ENCODE measurements around the gene PEA15. TPM values are rescaled to one million over a fixed set of nuclear protein-coding genes. Genes with fewer than 3 reads are reported as not detected.

The PEA15 gene
- total and polyA plus RNA-seq, 9 of the 15 experiments (the other 6 are each of a cell fraction or from before 2014, with no cell fraction given): 8.2 to 175 (median 35.4) TPM

GRCh38 chr1:160217481-160218051 lies 12.4 kb downstream of the PEA15 start:
- Histone ChIP-seq H3K27ac (ENCODE audit: extremely low read depth, low read depth, low read length) (no peak overlapping the region), H3K9me3 (replicated peaks; ENCODE audit: control insufficient read depth, insufficient read depth, low read depth, low read length) (no peaks in the 10 kb centered on the region), H3K4me1 (replicated peaks in 1 of 2; ENCODE audit: control insufficient read depth in 2 of 2, insufficient read depth in 2 of 2, low read length in 2 of 2) (no peaks in the 10 kb centered on the region), H3K27me3 (ENCODE audit: control insufficient read depth in 2 of 2, insufficient read depth in 2 of 2, low read length in 2 of 2) (no peaks in the 10 kb centered on the region), H3K79me2 (ENCODE audit: control insufficient read depth, insufficient read depth, low read length) (no peaks in the 10 kb centered on the region), H3K9me1 (ENCODE audit: control insufficient read depth, insufficient read depth, low read length) (no peaks in the 10 kb centered on the region), H4K20me1 (replicated peaks; ENCODE audit: control insufficient read depth, insufficient read depth, low read length) (0 out of 2 replicates have a peak, but pooled peaks cover 2% of the 10 kb centered on the region), H3K4me3 (no peak overlapping the region), H3K4me2 (ENCODE audit: insufficient read depth, low read length) (no peak overlapping the region), H3K9ac (ENCODE audit: insufficient read depth in 1 of 2, low read depth in 2 of 2, low read length in 2 of 2) (no peak overlapping the region), H3K36me3 (ENCODE audit: control insufficient read depth, insufficient read depth, low read length) (peaks cover 98% of the 10 kb centered on the region), H2AFZ (ENCODE audit: low read depth, low read length) (no peak overlapping the region)
- no peak for FAIRE-seq
- BruUV-seq (replicated peaks): no TSS peak
- WGBS (ENCODE audit: insufficient coverage, low coverage, missing lambda C conversion rate): 93% methylated on average over 10 of the region's 10 CpGs
- ChIA-PET CTCF (ENCODE audit: low intra/inter-chr PET ratio) (no interaction called here), POLR2A (interaction anchor here (1.1 to 4.0 kb wide), 2 partner anchors 9 to 10 kb away, joined by 3 to 41 read pairs; no protein-coding TSS in a partner anchor)
- in situ Hi-C loops (cut with MboI): no loop called here
- ATAC-seq: no peak
- intact Hi-C loops (cut with micrococcal nuclease): no loop called here
- TF ChIP-seq RBBP5 (IDR thresholded peaks at IDR 0.05; ENCODE audit: borderline replicate concordance, insufficient read depth, low read length, poor library complexity, severe bottlenecking): no peak
- TF ChIP-seq POLR2G (IDR thresholded peaks at IDR 0.05; ENCODE audit: low read depth, low read length): peak; percentile 52
- DNase-seq (ENCODE audit: extremely low read depth in 1 of 4, low spot score in 3 of 4): no peak

GRCh38 chr1:160219062-160219929 lies 14.1 kb downstream of the PEA15 start:
- FAIRE-seq: peak; percentile 29
- intact Hi-C loops (cut with micrococcal nuclease): no loop called here
- peak; percentile 22 to 40 (median 37); a peak in 3 of 6 replicates for TF ChIP-seq CTCF (IDR thresholded peaks at IDR 0.05 in 2 of 3, conservative IDR thresholded peaks at IDR 0.05 in 1 of 3; ENCODE audit: insufficient read depth in 2 of 3, low read depth in 1 of 3, low read length in 3 of 3)

More at GRCh38 chr1:160219062-160219929, 14.1 kb downstream of the PEA15 start:
- Histone ChIP-seq H3K4me3 (no peak overlapping the region), H3K27me3 (ENCODE audit: control insufficient read depth in 2 of 2, insufficient read depth in 2 of 2, low read length in 2 of 2) (no peaks in the 10 kb centered on the region), H3K9ac (ENCODE audit: insufficient read depth in 1 of 2, low read depth in 2 of 2, low read length in 2 of 2) (no peak overlapping the region), H3K36me3 (ENCODE audit: control insufficient read depth, insufficient read depth, low read length) (peaks cover 98% of the 10 kb centered on the region), H4K20me1 (replicated peaks; ENCODE audit: control insufficient read depth, insufficient read depth, low read length) (no peaks in the 10 kb centered on the region), H3K27ac (ENCODE audit: extremely low read depth, low read depth, low read length) (no peak overlapping the region), H3K4me1 (replicated peaks in 1 of 2; ENCODE audit: control insufficient read depth in 2 of 2, insufficient read depth in 2 of 2, low read length in 2 of 2) (no peaks in the 10 kb centered on the region), H3K79me2 (ENCODE audit: control insufficient read depth, insufficient read depth, low read length) (no peaks in the 10 kb centered on the region), H3K4me2 (ENCODE audit: insufficient read depth, low read length) (no peak overlapping the region), H3K9me3 (replicated peaks; ENCODE audit: control insufficient read depth, insufficient read depth, low read depth, low read length) (no peaks in the 10 kb centered on the region), H2AFZ (ENCODE audit: low read depth, low read length) (no peak overlapping the region), H3K9me1 (ENCODE audit: control insufficient read depth, insufficient read depth, low read length) (no peaks in the 10 kb centered on the region)
- no TSS peak for BruUV-seq (replicated peaks)
- in situ Hi-C loops (cut with MboI): no loop called here
- ChIA-PET POLR2A (interaction anchor here (0.6 to 4.0 kb wide), 14 partner anchors 10 to 197 kb away, joined by 3 to 41 read pairs (median 4); no protein-coding TSS in a partner anchor), CTCF (ENCODE audit: low intra/inter-chr PET ratio) (interaction anchor here (1.5 to 2.1 kb wide), 2 partner anchors 26 to 134 kb away, joined by 8 to 13 read pairs; no protein-coding TSS in a partner anchor)
- 80% methylated on average over 4 of the region's 4 CpGs for WGBS (ENCODE audit: insufficient coverage, low coverage, missing lambda C conversion rate)
- ATAC-seq: 0 out of 3 replicates have a peak, but pooled peaks have one; percentile 34
- peak in 1 of 4 experiments; percentile 28 for DNase-seq (ENCODE audit: extremely low read depth in 1 of 4, low spot score in 3 of 4)
